Right kidney (tissue), 1 donor: ENCODE measurements around the gene FGF14.
"Not testable (repeated sequence)": the region's sequence is repeated elsewhere in the genome, so short reads cannot be mapped to it uniquely, and the experiment has no call there.

Experiments used
- DNase-seq: peaks from one replicate; pipeline ENCODE4 v3.0.0-alpha.2; 2016

Gene FGF14

GRCh38 chr13:102192858-102193257 lies 209.0 kb downstream of the FGF14 start:
- no peak for DNase-seq

GRCh38 chr13:102191951-102192502 lies 209.8 kb downstream of the FGF14 start:
- no peak for DNase-seq

- no peak for DNase-seq
Observed at GRCh38 chr13:102190930-102191329, 210.9 kb downstream of the FGF14 start.

GRCh38 chr13:102187313-102187712 lies 214.5 kb downstream of the FGF14 start:
- DNase-seq, result no peak

GRCh38 chr13:102185375-102185984 lies 216.4 kb downstream of the FGF14 start:
- DNase-seq, result no peak

GRCh38 chr13:102183509-102184182 lies 218.2 kb downstream of the FGF14 start:
- no peak for DNase-seq

- DNase-seq, result no peak
Observed at GRCh38 chr13:102182170-102182569, 219.7 kb downstream of the FGF14 start.

- no peak for DNase-seq
Observed at GRCh38 chr13:102177431-102177830, 224.4 kb downstream of the FGF14 start.

GRCh38 chr13:102176846-102177245 lies 225.0 kb downstream of the FGF14 start:
- DNase-seq, result no peak

GRCh38 chr13:102172406-102172805 lies 229.4 kb downstream of the FGF14 start:
- DNase-seq, result no peak

- no peak for DNase-seq
Observed at GRCh38 chr13:102170305-102170704, 231.5 kb downstream of the FGF14 start.

- no peak for DNase-seq
Observed at GRCh38 chr13:102169471-102170015, 232.3 kb downstream of the FGF14 start.

GRCh38 chr13:102152790-102153189 lies 249.1 kb downstream of the FGF14 start:
- no peak for DNase-seq

- DNase-seq, result no peak
Observed at GRCh38 chr13:102147353-102147752, 254.5 kb downstream of the FGF14 start.

GRCh38 chr13:102145750-102146149 lies 256.1 kb downstream of the FGF14 start:
- no peak for DNase-seq

- DNase-seq, result no peak
Observed at GRCh38 chr13:102142473-102142826, 259.4 kb downstream of the FGF14 start.

GRCh38 chr13:102141625-102142472 lies 260.0 kb downstream of the FGF14 start:
- no peak for DNase-seq

- no peak for DNase-seq
Observed at GRCh38 chr13:102139626-102140025, 262.2 kb downstream of the FGF14 start.

GRCh38 chr13:102138635-102139190 lies 263.1 kb downstream of the FGF14 start:
- no peak for DNase-seq

- not testable (repeated sequence) for DNase-seq
Observed at GRCh38 chr13:102137904-102138303, 263.9 kb downstream of the FGF14 start.

- DNase-seq, result no peak
Observed at GRCh38 chr13:102136735-102137296, 265.0 kb downstream of the FGF14 start.

GRCh38 chr13:102132777-102133295 lies 269.0 kb downstream of the FGF14 start:
- no peak for DNase-seq
